SHP77 (cell line): ENCODE data around the gene MORN4.
"Not testable (repeated sequence)": the region's sequence is repeated elsewhere in the genome, so short reads cannot be mapped to it uniquely, and the experiment has no call there.

Experiments used
- DNase-seq, 2 experiments: peaks; one replicate each; lab custom pipeline; 2025; lab: John Stamatoyannopoulos, UW

Gene MORN4

DNA sequence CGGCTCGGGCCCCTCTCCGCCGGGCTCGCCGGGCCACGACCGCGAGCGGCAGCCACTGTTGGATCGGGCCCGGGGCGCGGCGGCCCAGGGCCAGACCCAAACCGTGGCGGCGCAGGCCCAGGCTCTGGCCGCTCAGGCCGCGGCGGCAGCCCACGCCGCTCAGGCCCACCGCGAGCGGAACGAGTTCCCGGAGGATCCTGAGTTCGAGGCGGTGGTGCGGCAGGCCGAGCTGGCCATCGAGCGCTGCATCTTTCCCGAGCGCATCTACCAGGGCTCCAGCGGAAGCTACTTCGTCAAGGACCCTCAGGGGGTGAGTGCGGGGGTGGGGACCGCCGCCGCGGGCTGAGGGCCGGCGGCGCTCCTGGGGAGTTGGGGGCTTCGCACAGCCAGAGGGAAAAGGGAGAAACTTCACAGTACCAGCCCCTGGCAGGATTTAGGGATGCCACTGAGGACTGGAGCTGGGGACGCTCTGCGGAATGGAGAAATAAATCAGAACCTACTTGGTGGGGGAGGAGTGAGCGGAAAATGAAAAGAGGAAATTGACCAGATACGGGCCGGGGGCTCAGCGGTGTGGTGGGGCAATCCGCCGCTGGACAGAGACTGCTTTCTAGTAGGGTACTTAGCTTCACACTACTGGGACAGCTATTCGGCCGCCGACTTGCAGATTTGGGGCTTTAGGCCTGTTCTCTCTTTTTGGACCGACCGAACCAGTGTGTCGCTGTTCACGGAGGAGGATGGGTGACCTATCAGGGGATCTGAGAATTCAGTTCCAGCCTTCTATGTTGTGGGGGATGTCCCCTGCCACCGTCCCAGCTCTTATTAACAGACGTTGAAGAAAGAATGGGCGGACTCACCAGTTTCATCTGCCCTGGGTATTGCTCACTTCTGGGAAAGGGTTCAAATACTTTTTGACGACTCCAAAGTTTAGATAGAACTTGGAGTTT lies 7.8 kb upstream of the MORN4 start:
- DNase-seq = peak in 1 of 2 experiments; percentile 18

DNA sequence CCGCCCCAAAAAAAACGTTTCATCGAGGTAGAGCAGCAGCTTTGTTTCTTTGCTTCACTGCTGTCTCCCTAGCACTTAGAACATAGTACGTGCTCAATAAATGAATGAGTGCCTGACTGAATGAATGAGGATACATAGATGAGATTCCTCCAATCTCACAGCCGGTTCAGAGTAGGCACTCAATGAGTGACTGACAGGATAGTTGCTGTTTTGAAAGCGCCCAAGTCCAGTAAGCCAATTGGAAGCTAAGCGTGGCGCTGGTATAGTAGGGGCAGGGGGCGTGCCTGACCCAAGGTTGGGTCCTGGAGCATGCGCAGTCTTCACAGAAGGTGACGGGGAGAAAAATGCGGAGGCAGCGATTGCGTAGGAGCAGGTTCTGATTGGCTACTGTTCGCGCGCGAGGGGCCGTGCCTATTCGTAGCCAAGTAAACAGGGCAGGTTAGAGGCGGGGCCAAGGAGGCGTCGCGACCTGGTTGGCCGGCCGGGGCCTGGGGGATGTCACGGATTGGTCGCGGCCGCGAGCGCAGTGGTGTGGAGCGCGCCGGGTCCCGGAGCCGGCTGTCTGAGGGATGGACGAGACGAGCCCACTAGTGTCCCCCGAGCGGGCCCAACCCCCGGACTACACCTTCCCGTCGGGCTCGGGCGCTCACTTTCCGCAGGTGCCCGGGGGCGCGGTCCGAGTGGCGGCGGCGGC lies 7.0 kb upstream of the MORN4 start, which contains the start of gene PI4K2A:
Gene PI4K2A (plus strand): TSS at position 498 of the 694 bp plus-strand sequence. CDS start 72 bp downstream, at position 570.
- peak; percentile 99 for DNase-seq

- not testable (repeated sequence) for DNase-seq
Measured at GRCh38 chr10:97639090-97639489, 5.8 kb upstream of the MORN4 start.

- no peak for DNase-seq
Measured at GRCh38 chr10:97635577-97635976, 2.3 kb upstream of the MORN4 start.

GRCh38 chr10:97633921-97634320 lies 621 bp upstream of the MORN4 start:
- peak; percentile 11 to 56 for DNase-seq

DNA sequence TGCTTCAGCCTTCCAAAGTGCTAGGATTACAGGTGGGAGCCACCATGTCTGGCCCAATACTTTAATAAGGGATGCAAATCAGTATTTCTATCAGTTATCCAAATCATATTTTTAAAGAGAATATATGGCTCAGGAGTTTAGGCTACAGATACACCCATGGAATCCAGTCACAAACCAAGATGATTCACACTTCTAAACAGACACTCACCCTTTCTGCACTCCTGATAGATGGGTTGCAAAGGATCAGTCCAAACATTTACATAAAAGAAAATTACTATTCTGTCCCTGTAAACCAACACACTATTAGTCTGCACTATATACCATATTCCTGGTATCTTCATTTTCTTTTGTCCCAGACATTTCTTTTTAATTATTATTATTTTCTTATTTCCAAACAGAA lies 2.2 kb downstream of the MORN4 start:
- DNase-seq = no peak

DNA sequence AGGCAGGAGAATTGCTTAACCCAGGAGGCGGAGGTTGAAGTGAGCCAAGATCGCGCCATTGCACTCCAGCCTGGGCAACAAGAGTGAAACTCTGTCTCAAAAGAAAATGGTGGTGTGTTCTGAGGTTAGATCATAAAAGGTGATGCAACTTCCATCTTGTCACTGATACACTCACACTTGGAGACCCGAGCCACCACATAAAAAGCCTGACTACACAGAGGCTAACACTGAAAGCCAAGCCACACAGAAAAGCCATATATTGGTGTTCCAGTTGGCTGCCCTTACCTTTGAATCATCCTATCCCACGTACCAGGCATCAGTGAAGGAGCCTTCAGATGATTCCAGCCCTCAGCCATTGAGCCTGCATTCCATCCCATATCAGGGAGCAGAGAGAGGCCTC lies 4.0 kb downstream of the MORN4 start:
- DNase-seq = no peak

GRCh38 chr10:97628228-97628627 lies 5.1 kb downstream of the MORN4 start:
- no peak for DNase-seq

- no peak for DNase-seq
Measured at GRCh38 chr10:97627731-97628130, 5.6 kb downstream of the MORN4 start.

DNA sequence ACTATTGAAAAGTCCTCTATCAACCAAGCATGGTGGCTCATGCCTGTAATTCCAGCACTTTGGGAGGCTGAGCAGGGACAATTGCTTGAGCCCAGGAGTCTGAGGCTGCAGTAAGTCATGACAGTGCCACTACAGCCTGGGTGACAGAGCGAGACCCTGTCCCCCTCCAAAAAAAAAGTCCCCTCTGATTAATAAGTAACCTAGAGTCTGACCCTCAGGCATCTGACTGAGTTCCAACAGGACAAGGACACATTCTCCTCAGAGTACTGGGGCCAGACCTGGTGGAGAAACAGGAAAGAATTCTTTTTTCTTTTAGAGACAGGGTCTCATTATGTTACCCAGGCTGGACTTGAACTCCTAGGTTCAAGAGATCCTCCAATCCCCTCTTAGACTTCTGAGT lies 10.0 kb downstream of the MORN4 start:
- DNase-seq = no peak

DNA sequence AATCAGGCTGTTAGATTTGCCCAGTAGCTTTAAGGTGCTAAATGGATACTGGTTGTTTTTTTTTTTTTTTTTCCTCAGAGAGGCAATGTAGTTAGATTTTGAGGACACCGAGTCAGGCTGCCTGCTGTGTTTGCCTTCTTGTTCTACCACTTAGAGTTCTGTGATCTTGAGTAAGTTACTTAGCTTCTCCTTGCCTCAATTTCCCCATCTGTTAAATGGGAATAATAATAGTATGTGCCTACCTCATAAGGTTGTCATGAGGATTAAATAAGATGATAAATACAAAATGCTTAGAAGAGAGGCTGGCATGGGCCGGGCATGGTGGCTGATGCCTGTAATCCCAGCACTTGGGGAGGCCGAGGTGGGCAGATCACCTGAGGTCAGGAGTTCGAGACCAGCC lies 14.6 kb downstream of the MORN4 start:
- no peak for DNase-seq

DNA sequence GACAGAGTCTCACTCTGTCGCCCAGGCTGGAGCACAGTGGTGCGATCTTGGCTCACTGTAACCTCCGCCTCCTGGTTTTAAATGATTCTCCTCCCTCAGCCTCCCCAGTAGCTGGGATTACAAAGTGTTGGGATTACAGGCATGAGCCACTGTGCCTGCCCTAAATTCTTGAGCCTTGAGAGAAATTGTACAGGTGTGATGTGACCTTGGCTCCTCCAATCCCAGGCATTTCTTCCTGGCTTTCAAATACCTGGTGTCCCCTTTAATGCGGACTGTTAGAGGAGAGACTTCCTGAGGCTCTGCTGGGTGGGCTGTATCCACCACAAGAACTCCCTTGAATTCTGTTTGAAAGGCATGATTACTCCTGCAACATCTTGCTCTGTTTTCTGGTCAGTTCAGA lies 15.0 kb downstream of the MORN4 start:
- no peak for DNase-seq

DNA sequence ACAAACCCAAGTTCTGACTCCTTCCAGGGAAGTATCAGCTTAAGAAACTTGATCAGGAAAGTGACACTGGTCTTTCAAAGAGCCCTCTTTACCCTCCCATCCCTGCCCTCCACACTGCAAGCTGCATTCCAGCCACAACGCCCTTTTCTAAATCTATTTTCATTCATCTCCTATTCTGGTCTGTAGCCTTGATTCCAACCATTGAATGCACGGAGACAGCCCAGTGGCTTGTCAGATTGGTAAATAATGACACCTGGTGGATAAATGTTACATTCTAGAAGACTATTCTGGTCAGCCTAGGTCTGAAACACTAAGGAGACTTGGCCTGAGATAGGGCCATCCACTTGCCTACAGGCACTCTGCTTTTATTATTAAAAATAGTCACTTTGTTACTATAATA lies 20.9 kb downstream of the MORN4 start:
- DNase-seq = peak; percentile 24 to 30

DNA sequence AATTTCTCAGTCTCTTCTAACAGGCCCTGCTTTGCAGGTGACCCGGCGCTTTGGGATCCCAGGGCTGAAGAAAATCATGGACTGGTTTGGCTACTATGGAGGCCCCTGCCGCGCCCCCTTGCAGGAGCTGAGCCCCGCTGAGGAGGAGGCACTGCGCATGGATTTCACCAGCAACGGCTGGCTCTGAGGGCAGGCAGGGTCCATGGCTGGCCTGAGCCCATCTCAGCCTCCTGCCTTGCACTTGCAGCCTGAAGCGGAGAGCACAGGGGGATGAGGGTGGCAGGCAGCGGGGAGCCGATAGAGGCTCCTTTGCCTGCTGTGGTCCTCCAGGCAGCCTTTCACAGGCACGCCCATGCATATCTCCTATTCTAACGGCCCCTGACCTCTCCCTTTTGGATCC lies 21.8 kb downstream of the MORN4 start:
- DNase-seq = no peak

DNA sequence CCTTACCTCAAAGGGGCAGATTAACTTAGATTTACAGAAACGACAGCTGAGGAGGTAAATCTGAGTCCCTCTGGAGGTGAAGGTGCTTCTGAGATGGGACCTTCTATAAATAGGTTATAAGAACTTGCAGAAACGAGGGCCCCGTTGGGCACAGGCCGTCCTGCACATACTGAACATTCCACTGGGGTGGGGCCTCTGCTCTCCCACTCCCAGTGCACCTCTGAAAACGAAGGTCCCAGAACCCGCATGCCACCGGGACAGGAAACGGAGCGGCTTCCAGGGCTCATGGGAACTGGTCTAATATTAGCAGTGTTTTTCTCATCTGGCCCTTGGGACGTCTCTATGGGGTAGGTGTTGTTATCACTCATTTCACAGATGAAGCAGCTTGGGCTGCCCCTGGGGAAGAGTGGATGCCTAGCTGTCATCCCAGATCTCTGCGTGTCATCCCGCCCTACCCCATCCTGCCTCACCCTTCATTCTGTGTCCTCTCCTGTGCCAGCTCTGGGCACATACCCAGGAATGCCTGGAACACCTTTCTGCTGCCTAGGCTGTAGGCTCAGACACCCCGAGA lies 24.2 kb downstream of the MORN4 start:
- DNase-seq = no peak

DNA sequence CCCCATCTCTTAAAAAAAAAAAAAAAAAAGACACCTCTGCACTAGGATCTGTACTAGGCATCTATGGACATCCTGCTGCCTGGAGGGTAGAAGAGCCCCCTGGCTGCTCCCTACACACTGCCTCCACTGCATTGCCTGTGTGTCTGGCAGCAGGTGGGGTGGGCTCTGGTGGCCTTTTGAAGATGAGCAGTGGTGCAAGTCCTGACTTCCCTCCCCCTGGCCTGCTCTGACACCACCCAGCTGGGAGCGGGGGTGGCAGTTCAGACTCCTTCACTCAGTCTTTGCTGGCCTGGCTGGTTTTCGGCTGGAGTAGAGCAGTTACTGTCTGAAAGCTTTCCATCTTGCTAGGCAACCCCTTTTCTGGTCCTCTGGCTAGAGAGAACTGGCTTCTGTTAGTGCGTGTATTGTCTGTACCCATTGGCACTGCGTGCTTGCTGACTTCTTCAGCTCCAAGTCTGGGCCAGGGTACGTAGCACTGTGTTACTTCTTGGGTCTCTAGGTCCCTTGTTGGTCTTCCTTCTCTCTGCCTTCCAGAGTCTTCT lies 26.1 kb downstream of the MORN4 start:
- DNase-seq = no peak

- DNase-seq = no peak
Measured at GRCh38 chr10:97601268-97602215, 31.8 kb downstream of the MORN4 start.

DNA sequence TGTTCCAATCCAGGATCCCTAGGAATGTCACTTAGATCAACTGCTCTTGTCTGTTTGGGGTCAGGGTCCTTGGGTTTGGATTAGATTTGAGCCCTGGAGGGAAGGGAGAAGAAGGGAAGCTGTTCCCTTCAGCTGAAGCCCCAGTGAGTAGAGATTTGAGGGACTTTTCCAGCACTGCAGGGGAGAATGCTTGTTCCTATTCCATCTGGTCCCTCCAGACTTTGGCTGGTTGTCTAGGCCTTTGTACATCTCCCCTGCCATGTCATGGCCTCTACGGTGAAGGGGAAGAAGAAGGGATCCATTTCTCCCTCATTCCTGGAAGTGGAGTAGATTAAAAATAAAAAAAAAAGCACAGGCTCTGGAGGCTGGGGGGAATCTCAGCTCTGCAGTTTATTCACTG lies 32.7 kb downstream of the MORN4 start:
- no peak for DNase-seq

DNA sequence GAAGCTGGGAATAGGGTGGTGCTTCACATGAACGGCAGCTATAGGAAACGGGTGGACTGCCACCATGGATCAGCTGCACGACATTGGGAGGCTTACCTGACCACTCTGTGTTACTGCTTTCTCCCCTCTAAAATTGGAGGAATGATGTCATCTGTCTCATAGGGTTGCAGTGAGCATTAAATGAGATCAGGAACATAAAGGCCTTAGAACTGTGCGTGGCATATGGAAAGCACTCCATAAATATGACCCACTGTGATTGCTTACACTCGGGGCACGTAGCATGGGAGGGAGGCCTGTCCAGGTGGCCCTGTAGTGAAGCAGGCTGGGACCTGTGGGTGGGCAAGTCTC lies 34.1 kb downstream of the MORN4 start:
- DNase-seq = no peak

DNA sequence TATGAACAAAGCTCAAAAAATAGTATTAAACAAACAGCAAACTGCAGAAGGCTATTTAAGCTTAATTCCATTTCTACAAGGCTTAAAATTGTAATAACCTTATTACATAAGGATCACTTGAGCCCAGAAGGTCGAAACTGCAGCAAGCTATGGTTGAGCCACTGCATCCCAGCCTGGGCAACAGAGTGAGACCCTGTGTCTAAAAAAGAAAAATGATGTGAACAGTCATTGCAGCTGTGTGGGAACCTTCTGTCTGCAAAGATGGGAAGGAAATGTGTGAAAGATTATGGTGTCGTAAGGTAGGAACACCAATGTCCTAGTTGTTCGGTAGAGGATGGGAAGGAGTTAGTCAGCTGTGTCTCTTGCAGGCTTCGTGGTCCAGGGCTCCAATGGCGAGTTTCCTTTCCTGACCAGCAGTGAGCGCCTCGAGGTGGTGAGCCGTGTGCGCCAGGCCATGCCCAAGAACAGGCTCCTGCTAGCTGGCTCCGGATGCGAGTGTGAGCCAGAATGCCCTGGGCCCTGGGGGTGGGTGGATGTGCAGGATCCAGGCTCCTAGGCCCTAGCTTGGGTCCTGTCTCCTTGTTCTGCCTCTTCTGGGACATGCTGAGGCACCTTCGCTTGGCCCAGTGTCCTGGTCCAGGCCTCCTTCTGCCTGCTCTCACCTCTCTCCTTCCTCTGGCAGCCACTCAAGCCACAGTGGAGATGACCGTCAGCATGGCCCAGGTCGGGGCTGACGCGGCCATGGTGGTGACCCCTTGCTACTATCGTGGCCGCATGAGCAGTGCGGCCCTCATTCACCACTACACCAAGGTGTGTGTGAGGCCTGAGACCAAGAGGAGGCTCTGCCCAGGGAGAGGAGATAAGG lies 34.7 kb downstream of the MORN4 start:
- DNase-seq = no peak

DNA sequence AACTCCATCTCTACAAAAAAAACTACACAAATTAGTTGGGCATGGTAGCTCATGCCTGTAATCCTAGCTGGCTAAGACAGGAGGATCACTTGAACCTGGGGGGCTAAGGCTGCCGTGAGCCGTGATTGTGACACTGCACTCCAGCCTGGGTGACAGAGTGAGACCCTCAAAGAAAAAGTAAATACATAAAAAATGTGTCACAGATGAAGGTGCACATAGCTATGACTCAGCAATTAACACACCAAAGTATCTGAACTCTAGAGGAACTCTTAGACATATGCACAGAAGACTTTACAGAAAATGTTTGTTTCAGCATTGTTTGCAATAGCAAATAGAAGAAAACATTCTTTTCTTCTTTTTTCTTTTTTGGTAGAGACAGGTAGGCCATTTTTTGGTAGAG lies 35.5 kb downstream of the MORN4 start:
- no peak for DNase-seq
